Neural progenitor cell (in vitro differentiated cells): Measurements from ENCODE around the gene AIFM3. TPM values are rescaled to one million over a fixed set of nuclear protein-coding genes. Genes with fewer than 3 reads are reported as not detected.

Experiments
- DNase-seq: peaks from one replicate; pipeline ENCODE4 v3.0.0-alpha.2; 2016; ENCODE audit warnings: low spot score
- H2AFZ ChIP-seq: fragments of 200-600 bp; sonication (generic); replicated peaks from 2 replicates; pipeline ENCODE4 v1.6.1; 2016; ENCODE audit warnings: antibody characterized with exemption
- H3F3A ChIP-seq: fragments of 200-600 bp; sonication (generic); 2 replicates; pipeline ENCODE4 v1.6.1; 2016; ENCODE audit warnings: antibody characterized with exemption, low read depth
- H3K27ac ChIP-seq: fragments of 200-600 bp; sonication (generic); 2 replicates; pipeline ENCODE4 v1.5.1; 2016; ENCODE audit warnings: mild to moderate bottlenecking
- H3K27me3 ChIP-seq: fragments of 200-600 bp; sonication (generic); 2 replicates; pipeline ENCODE4 v1.6.1; 2016; ENCODE audit warnings: mild to moderate bottlenecking, moderate library complexity
- H3K36me3 ChIP-seq: fragments of 200-600 bp; sonication (generic); 2 replicates; pipeline ENCODE4 v1.5.1; 2016
- H3K4me1 ChIP-seq: fragments of 200-600 bp; sonication (generic); 2 replicates; pipeline ENCODE4 v1.6.1; 2016; ENCODE audit warnings: mixed run types
- H3K4me2 ChIP-seq: fragments of 200-600 bp; sonication (generic); 2 replicates; pipeline ENCODE4 v1.6.1; 2016
- H3K4me3 ChIP-seq: fragments of 200-600 bp; sonication (generic); 2 replicates; pipeline ENCODE4 v1.5.1; 2016
- H3K79me2 ChIP-seq: fragments of 200-600 bp; sonication (generic); 2 replicates; pipeline ENCODE4 v1.6.1; 2016; ENCODE audit warnings: low read depth
- H3K9ac ChIP-seq: fragments of 200-600 bp; sonication (generic); 2 replicates; pipeline ENCODE4 v1.6.1; 2016
- H3K9me3 ChIP-seq: fragments of 200-600 bp; sonication (generic); 2 replicates; pipeline ENCODE4 v1.5.1; 2016; ENCODE audit warnings: low read depth
- H4K20me1 ChIP-seq: fragments of 200-600 bp; sonication (generic); 2 replicates; pipeline ENCODE4 v1.6.1; 2016; ENCODE audit warnings: low read depth
- H3K27ac Mint-ChIP-seq: 3 replicates; pipeline ENCODE4 v1.8.0; 2021; ENCODE audit warnings: mixed read lengths
- H3K27me3 Mint-ChIP-seq: 2 replicates; pipeline ENCODE4 v1.8.0; 2022; ENCODE audit warnings: low read depth, mild to moderate bottlenecking, inconsistent platforms, moderate library complexity, mixed read lengths; ENCODE audit not compliant: insufficient read depth
- H3K36me3 Mint-ChIP-seq: 3 replicates; pipeline ENCODE4 v1.8.0; 2021; ENCODE audit warnings: mixed read lengths
- H3K4me1 Mint-ChIP-seq: 3 replicates; pipeline ENCODE4 v1.8.0; 2021; ENCODE audit warnings: mixed read lengths
- H3K4me3 Mint-ChIP-seq: 3 replicates; pipeline ENCODE4 v1.8.0; 2021; ENCODE audit warnings: mild to moderate bottlenecking, moderate library complexity, mixed read lengths
- H3K9me3 Mint-ChIP-seq: 3 replicates; pipeline ENCODE4 v1.8.0; 2020; ENCODE audit warnings: mixed read lengths
- EZH2 ChIP-seq: fragments of 200-600 bp; sonication (generic); IDR thresholded peaks from 2 replicates; pipeline ENCODE4 v1.6.1; 2017; ENCODE audit warnings: antibody characterized with exemption, mild to moderate bottlenecking, moderate library complexity
- EZH2phosphoT487 ChIP-seq: fragments of 200-600 bp; sonication (generic); IDR thresholded peaks from 2 replicates; pipeline ENCODE4 v1.6.1; 2017; ENCODE audit warnings: antibody characterized with exemption
- total RNA-seq: library from RNA; depleted of rRNA; stranded (reverse); fragments of >200 nt; gene quantifications from 2 replicates; pipeline ENCODE4 v1.2.3, GENCODE V29; 2015; ENCODE audit warnings: low replicate concordance
- TF ChIP-seq, protein P1 (sequence below): fragments of 200-600 bp; sonication (generic); IDR thresholded peaks from 2 replicates; pipeline ENCODE4 v1.5.1; 2017; ENCODE audit warnings: antibody characterized with exemption, mild to moderate bottlenecking

Gene AIFM3
- total RNA-seq, 1 donor from 2014 or later, result 4.3 TPM

DNA sequence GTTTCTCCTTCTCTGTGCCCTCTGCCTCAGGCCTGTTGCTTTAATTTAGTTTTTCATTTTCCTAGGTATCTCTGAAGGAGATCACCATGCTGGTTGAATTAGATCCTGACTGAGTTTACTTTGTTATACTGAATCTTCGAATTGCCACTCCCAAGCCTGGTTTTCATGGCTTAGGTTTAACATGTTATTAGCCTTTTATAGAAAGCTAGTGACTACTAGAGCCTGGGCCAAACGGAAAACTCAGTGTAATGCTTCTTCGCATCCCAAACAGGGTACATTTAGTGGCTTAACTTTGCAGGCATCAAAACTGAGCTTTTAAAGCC is 46.2 kb upstream of the AIFM3 start:
- Histone ChIP-seq H3K36me3 (no peaks in the 10 kb centered on the region), H3K27ac (no peak overlapping the region), H3K4me2 (peak overlapping the region; percentile 88), H2AFZ (no peak overlapping the region), H3K79me2 (peaks cover 86% of the 10 kb centered on the region), H3K9me3 (no peaks in the 10 kb centered on the region), H3K27me3 (no peaks in the 10 kb centered on the region), H4K20me1 (peaks cover 82% of the 10 kb centered on the region), H3K4me3 (peak overlapping the region; percentile 98), H3F3A (peaks cover 44% of the 10 kb centered on the region), H3K4me1 (peaks cover 23% of the 10 kb centered on the region), H3K9ac (no peak overlapping the region)
- Mint-ChIP-seq H3K27me3 (peaks cover 7% of the 10 kb centered on the region), H3K4me1 (peaks cover 33% of the 10 kb centered on the region), H3K9me3 (peaks cover 5% of the 10 kb centered on the region), H3K36me3 (peaks cover 22% of the 10 kb centered on the region), H3K4me3 (peak overlapping the region; percentile 99), H3K27ac (no peak overlapping the region)
- TF ChIP-seq EZH2, result no peak
- TF ChIP-seq, protein P1, sequence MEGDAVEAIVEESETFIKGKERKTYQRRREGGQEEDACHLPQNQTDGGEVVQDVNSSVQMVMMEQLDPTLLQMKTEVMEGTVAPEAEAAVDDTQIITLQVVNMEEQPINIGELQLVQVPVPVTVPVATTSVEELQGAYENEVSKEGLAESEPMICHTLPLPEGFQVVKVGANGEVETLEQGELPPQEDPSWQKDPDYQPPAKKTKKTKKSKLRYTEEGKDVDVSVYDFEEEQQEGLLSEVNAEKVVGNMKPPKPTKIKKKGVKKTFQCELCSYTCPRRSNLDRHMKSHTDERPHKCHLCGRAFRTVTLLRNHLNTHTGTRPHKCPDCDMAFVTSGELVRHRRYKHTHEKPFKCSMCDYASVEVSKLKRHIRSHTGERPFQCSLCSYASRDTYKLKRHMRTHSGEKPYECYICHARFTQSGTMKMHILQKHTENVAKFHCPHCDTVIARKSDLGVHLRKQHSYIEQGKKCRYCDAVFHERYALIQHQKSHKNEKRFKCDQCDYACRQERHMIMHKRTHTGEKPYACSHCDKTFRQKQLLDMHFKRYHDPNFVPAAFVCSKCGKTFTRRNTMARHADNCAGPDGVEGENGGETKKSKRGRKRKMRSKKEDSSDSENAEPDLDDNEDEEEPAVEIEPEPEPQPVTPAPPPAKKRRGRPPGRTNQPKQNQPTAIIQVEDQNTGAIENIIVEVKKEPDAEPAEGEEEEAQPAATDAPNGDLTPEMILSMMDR, result no peak
- no peak for TF ChIP-seq EZH2phosphoT487
- DNase-seq, result no peak

DNA sequence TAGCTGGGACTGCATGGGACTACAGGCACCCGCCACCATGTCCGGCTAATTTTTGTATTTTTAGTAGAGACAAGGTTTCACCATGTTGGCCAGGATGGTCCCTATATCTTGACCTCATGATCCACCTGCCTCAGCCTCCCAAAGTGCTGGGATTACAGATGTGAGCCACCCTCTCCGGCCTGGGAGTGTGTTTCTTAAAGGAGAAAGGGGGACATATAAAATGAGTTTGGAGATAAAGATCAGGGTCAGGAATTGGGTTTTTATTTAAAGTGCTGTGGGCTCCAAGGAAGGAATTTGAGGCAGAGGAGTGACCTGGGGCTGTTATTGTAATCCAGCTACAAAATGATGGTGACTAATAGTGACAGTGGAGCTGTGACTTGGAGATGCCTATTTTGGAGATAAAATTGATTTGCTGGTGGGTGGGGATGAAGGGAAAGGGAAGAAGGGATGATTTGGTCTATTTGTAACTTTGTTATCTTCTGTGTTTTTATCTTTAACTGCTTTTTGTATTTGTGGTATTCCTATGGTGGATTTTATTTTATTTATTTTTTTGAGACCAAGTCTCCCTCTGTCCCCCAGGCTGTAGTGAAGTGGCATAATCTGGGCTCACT is 44.8 kb upstream of the AIFM3 start:
- H3K27ac ChIP-seq, result no peak overlapping the region
- H3K4me3 ChIP-seq, result no peak overlapping the region
- no peaks in the 10 kb centered on the region for H3K36me3 ChIP-seq
- H3K9ac ChIP-seq, result no peak overlapping the region
- H4K20me1 ChIP-seq, result peaks cover 95% of the 10 kb centered on the region
- H3K4me3 Mint-ChIP-seq, result peak overlapping the region; percentile 10
- TF ChIP-seq EZH2phosphoT487 (no peak), EZH2 (no peak)
- TF ChIP-seq, protein P1, result no peak
- peaks cover 42% of the 10 kb centered on the region for H3F3A ChIP-seq
- peaks cover 7% of the 10 kb centered on the region for H3K27me3 Mint-ChIP-seq
- peaks cover 100% of the 10 kb centered on the region for H3K79me2 ChIP-seq
- H3K4me1 Mint-ChIP-seq, result peaks cover 35% of the 10 kb centered on the region
- peaks cover 32% of the 10 kb centered on the region for H3K4me1 ChIP-seq
- no peaks in the 10 kb centered on the region for H3K9me3 ChIP-seq
- no peak for DNase-seq
- no peak overlapping the region for H3K4me2 ChIP-seq
- H2AFZ ChIP-seq, result no peak overlapping the region
- peaks cover 30% of the 10 kb centered on the region for H3K36me3 Mint-ChIP-seq
- H3K27ac Mint-ChIP-seq, result no peak overlapping the region
- peaks cover 9% of the 10 kb centered on the region for H3K9me3 Mint-ChIP-seq
- no peaks in the 10 kb centered on the region for H3K27me3 ChIP-seq

DNA sequence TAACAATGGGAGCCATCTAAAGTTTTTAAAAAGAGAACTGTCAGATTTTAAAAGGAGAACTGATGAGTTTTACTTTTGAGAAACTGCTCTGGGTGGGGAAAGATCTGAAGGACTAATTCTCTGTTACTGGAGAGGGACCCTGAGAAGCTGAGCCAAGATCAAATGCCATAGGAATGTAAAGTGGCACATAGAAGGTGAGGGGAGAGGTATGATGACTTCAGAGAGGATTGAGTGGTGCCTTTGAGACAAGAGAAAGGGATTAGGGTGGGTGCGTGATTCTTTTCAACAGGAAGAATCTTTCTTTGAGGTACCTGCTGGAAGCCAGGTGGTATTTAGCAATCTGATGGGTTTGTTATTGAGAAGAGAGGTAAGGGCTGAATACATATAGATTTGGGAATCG is 40.8 kb upstream of the AIFM3 start:
- peak overlapping the region; percentile 57 for H3K27ac ChIP-seq
- Mint-ChIP-seq H3K9me3 (peaks cover 12% of the 10 kb centered on the region), H3K4me3 (no peak overlapping the region), H3K27ac (no peak overlapping the region), H3K4me1 (peaks cover 21% of the 10 kb centered on the region), H3K27me3 (peaks cover 6% of the 10 kb centered on the region), H3K36me3 (peaks cover 33% of the 10 kb centered on the region)
- H2AFZ ChIP-seq, result no peak overlapping the region
- no peak for TF ChIP-seq EZH2
- TF ChIP-seq, protein P1, result no peak
- no peak for TF ChIP-seq EZH2phosphoT487
- H3K9me3 ChIP-seq, result no peaks in the 10 kb centered on the region
- H3K9ac ChIP-seq, result no peak overlapping the region
- peaks cover 96% of the 10 kb centered on the region for H4K20me1 ChIP-seq
- H3K4me3 ChIP-seq, result no peak overlapping the region
- H3K79me2 ChIP-seq, result peaks cover 100% of the 10 kb centered on the region
- DNase-seq, result no peak
- peaks cover 6% of the 10 kb centered on the region for H3K36me3 ChIP-seq
- no peaks in the 10 kb centered on the region for H3K27me3 ChIP-seq
- peaks cover 22% of the 10 kb centered on the region for H3K4me1 ChIP-seq
- peaks cover 38% of the 10 kb centered on the region for H3F3A ChIP-seq
- H3K4me2 ChIP-seq, result peak overlapping the region; percentile 24
